ENCODE data around the gene ITGAE.

DNA sequence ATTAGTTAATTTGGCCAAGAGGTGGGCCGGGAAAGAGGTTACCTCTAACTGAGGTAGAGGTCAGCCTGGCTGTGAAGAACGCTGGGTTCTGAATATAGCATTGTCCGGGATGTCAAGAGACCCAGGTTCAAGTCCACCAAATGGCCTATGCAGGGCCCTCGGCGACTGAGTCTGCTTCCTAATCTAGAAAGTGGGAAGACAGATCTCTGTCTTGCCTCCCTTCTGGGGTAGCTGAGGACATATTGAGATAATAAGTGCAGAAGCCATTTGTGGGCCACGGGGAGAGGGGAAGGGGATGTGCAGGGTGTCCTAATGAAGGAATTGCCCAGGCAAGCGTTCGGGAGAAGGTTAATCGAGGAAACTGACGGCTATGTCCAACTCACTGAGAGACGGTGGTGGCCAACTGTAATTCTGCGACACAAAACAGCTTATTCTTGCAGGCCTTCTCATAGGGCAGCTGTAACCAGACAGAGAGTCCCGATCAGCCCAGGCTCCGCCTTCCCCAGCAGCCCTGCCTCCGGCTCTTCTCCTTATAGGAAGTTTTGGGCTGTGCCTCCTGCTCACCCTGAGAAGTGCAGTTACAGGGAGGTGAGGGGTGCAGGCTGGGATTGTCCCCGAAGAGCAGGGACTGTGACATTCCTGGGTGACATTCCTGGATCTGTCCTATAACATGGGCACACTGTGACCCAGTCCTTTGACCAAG, 61.4 kb downstream of the ITGAE start:
- TF ChIP-seq, protein P1, sequence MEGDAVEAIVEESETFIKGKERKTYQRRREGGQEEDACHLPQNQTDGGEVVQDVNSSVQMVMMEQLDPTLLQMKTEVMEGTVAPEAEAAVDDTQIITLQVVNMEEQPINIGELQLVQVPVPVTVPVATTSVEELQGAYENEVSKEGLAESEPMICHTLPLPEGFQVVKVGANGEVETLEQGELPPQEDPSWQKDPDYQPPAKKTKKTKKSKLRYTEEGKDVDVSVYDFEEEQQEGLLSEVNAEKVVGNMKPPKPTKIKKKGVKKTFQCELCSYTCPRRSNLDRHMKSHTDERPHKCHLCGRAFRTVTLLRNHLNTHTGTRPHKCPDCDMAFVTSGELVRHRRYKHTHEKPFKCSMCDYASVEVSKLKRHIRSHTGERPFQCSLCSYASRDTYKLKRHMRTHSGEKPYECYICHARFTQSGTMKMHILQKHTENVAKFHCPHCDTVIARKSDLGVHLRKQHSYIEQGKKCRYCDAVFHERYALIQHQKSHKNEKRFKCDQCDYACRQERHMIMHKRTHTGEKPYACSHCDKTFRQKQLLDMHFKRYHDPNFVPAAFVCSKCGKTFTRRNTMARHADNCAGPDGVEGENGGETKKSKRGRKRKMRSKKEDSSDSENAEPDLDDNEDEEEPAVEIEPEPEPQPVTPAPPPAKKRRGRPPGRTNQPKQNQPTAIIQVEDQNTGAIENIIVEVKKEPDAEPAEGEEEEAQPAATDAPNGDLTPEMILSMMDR (conservative IDR thresholded peaks at IDR 0.05; ENCODE audit: low read depth, low read length): no peak
- TF ChIP-seq EZH2 (IDR thresholded peaks at IDR 0.05; ENCODE audit: borderline replicate concordance, low read depth, low read length, poor library complexity, severe bottlenecking): no peak

Measured in A673 (cell line).